NCI-H2107 treated with DMSO at 0.1 percent for 48 hours (cell line): Measurements from ENCODE around the gene ITGB5.

Source experiments
- DNase-seq: peaks from one replicate; lab custom pipeline; 2025; ENCODE audit not compliant: unreplicated experiment; lab: John Stamatoyannopoulos, UW

ITGB5 gene

DNA sequence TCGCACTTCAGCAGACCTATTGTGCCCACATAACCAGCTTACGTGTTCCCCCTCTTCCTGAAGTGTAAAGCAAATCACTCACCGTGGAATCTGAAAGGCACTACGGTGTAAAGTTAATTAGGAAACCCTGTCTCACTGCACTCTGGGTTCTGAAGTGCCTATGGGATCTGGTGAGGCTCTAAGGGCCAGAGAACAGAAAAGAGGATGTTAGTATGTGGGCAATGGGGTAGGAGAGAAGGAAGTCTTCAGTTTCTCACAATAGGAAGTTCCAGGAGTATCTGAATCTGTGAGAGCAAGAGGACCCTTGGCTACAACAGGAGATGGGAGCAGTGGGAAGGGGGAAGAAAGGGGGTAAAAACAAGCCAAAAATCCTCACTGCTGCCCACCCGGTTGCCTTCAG lies 71.4 kb downstream of the ITGB5 start:
- no peak for DNase-seq

- no peak for DNase-seq
Observed at GRCh38 chr3:124814620-124815421, 72.3 kb downstream of the ITGB5 start.

DNA sequence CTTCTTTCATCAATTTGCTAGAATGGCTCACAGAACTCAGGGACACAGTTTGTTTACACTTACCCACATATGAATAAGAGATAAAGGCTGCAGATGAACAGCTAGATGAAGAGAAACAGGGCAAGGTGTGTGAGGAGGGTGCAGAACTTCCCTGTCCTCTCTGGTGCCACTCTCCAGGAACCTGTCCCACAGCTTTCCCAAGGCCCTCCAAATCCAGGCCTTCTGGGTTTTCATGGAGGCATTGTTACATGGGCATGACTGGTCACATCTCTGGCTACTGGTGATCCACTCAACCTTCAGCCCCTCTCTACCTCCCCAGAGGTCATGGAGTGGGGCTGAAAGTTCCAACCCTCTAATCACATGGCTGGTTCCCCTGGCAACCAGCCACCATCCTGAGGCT lies 73.6 kb downstream of the ITGB5 start:
- DNase-seq = no peak

DNA sequence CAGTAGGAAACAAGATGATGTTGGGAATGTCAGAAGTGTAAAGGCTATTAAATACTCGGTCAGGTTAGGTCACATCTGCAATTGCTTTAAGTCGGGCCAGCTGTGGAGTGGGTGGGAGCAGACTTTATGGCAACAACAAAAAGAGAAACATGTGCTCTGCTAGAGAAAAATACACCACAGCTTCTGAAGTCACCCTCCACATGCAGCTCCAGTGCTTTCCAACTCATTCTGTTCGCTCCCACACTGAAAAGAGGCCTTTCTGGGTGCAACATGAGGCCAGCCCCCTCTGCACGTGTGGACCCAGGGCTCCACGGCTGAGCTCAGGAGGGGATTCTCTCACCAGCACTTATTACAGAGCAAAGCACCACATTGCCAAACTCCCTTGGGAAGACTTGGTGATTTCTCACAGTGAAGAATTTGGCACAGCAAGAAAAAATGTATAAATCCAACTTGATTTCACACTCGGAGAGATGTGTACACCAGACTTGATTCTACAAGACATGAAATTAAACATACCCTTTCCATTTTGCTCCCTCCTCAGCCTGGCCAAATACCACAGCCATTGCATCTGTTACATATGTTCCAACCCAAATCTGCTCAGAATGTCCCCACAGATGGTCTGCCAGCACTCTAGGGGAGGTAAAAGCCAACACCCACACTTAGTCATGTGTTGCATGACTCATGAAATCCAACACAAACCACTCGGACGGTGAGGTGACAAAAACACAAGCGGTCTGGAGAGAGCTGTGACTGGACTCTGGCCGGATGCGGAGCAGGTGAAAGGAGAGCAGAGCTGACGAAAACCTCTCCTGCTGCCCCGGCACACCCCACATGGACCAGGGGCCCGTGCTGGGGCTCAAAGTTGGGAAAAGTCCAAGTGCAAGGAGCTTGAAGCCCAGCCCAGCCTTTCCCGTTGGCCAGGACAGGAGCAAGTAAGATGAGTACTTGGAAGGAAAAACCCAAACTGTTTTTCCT lies 74.6 kb downstream of the ITGB5 start:
- DNase-seq = no peak

- DNase-seq = no peak
Observed at GRCh38 chr3:124811436-124811835, 75.7 kb downstream of the ITGB5 start.

GRCh38 chr3:124810970-124811369 lies 76.2 kb downstream of the ITGB5 start:
- no peak for DNase-seq

DNA sequence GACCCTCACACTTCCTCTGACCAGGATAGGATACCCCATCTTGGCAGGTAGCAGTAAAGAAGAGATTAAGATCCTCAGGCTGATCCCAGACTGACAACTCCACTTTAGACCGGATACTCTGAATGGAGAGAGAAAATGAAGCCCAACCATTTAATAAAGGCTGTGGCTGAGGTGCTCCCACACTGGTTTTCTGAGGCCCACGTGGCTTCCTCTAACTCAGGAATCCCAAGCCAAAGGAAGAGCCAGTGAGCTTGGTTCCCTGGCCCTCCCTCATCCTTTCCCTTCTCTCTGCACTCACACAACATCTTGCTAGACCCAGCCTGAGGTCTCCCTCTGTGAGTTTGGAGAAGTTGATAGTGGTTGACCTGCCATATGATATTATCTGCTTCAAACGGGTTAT lies 78.1 kb downstream of the ITGB5 start:
- no peak for DNase-seq

DNA sequence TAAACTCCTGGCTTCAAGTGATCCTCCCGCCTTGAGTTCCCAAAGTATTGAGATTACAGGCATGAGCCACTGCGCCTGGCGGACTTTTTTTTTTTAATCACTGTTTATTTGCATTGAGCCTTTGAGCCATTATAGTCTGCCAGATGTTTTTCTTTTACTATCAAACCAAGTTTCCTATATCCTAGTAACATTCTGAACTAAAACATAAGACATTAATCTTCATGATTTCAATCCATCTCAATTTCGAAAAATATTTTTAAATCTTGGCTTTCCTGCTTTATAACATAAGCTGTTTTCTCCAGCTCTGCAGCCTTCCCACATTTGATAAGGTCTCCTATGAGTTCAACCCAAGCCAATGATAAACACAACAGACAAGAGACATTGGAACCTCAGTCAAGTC lies 81.5 kb downstream of the ITGB5 start:
- no peak for DNase-seq

DNA sequence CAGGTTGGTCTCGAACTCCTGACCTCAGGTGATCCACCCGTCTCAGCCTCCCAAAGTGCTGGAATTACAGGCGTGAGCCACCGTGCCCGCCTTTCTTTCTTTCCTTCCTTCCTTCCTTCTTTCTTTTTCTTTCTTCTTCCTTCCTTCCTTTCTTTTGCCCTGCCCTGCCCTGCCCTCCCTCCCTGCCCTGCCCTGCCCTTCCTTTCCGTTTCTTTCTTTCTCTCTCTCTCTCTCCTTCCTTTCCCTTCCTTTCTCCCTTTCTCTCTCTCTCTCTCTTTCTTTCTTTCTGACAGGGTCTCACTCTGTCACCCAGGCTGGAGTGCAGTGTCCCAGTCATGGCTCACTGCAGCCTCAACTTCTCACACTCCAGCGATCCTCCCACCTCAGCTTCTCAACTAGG lies 82.3 kb downstream of the ITGB5 start:
- no peak for DNase-seq

DNA sequence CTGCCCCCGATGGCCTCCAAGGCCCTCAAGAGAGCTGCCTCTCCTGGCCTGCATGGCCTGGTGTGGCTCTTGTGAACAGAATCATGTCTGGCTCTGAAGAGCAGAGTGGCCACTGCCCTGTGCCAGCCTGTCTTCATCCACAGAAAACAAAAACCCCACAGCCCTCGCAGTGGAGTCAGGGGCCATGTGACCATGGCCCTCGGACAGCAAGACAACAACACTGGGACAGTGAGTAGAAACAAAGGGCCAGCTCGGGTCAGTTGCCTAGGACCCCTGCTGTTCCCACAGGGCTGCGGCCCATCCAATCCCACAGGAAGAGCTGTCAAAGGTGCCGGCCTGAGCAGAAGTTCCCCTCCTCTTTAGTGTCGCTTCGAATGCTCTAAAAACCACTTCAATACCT lies 84.5 kb downstream of the ITGB5 start:
- no peak for DNase-seq

DNA sequence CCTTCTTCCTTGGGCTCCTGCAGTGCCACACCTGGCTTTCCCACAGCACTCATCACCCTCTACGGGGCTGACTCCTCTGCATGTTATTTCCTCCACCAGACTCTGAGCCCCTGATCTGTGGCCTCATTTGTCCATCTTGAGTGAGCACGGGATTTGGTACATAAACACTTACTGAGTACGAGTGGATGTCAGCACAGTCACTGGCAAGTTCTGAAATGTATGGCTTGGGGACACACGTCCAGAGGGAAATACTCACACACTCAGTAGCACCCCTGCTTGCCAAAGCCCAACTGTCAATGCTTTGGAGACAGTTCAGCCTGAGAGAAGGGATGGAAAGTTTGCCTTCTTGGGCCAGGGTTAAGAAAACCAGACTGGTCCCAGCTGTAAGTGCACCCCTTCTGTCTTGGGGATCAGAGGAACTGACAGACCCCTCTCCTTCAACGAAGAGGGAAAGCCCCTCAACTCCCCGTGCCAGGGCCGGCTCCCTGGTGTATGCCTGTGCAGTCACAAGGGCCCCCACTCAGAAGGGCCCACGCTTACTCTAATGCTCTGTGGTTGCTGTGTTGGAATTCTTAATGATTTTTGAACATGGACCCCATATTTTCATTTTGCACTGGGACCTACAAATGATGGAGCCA lies 85.0 kb downstream of the ITGB5 start:
- no peak for DNase-seq

GRCh38 chr3:124800511-124801258 lies 86.5 kb downstream of the ITGB5 start:
- no peak for DNase-seq

GRCh38 chr3:124800076-124800475 lies 87.1 kb downstream of the ITGB5 start:
- no peak for DNase-seq

GRCh38 chr3:124799676-124800075 lies 87.5 kb downstream of the ITGB5 start:
- no peak for DNase-seq

GRCh38 chr3:124797426-124797945 lies 89.7 kb downstream of the ITGB5 start:
- DNase-seq = no peak

DNA sequence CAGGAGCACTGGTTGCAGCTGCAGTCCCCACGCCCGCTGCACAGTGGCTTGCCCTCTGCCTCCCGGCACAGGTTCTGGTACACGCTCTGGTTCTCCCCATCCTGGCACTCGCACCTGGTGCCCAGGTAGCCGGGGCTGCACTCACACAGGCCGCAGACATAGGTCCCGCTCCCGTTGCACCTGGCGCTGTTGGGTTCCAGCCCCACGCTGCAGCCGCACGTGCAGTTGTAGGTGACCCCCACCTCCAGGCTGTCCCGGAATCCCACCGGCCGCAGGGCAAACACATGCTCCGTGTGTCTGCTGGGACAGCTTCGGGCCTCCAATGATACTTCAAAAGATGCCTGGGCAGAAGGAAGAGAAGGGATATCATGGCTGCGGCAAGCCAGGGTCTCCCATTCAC lies 90.7 kb downstream of the ITGB5 start:
- DNase-seq = no peak

DNA sequence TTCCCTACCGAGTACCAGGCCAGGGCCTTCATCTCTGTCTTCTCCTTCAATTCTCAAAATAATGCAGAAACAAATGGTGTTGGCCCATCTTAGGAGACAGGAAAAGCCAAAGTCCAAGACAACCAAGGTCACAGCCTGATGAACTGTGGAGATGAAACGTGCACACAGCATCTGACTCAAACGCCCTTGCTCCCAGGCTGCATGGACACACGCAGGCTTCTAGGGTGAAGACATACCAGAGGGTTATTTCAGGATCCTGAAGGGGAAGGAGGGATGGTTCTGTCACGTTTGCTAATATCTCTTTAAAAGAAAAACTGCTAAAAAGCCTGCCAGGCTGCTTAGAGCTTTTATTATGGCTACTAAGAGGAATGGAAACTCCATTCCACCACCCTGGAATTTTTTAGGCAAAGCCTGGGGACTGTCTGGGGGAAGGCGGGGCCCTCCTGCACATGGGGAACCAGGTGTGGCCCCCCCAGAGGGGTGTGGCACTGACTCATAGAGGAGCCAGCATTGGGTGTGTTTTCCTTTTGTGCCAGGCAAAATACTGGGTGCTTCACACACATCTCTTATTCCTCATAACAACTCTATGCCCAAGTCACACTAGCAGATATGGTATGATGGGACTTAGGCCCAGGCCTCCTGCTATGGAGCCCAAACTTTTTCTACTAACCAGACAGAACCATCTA lies 94.0 kb downstream of the ITGB5 start:
- no peak for DNase-seq

DNA sequence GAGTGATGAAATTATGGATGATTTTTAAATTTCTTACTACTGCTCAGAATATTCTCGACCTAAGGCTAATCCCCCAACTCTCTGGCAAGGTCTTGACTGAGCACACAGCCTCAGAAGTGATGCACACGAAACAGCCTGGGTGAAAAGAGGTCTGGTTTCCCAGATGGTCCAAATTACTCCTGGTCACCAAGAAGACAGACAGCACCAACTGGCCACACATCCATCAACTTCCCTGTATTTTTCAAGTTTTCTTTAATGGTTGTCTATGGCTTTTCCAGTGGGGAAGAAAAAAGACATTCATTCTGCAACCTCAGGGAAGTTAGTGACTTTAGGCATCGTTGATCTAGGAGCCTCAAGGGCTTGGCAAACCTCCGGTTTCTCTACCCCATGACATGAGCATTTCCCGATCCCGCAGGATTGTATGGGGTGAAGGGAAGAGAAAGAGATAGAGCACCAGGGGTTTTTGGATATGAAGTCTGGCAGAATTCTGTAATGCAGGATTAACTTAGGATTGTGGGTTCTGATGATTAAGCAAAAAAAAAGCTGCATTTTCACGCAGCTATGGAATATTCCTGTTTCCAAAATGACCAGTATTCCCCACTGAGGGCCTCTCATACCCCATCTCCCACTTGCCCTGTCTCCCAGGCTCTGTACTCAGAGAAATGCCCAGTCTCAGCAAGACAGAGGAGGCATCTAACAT lies 94.7 kb downstream of the ITGB5 start:
- no peak for DNase-seq

DNA sequence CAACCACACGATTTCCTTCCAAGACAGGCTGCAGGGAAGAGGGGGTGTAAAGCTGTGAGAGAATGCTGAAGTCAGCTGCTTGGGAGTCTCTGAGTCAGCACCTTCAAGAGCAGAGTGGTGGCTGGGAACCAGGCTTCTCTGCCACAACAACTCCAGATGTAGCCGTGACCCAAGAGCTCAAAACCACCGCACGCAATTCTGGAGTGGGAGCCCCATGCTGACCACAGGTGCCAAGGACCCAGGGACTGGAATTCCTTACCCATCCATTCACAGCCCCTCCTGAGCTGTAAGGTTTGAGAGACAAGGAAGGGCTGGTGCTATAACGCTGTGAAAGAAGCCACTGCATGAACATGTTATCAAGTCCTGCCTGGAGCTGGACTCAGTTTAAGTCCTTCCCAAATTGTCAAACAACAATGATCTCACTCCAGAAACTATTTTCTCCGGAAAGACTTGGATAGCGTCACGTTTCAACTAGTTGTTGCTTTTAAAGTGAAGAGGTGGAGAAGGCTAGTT lies 95.5 kb downstream of the ITGB5 start:
- DNase-seq = no peak
